Activated CD4-positive, alpha-beta T cell treated with anti-CD3 and anti-CD28 coated beads, Interleukin-2, amount 50 U/mL, for 1 hour (primary cell): Measurements from ENCODE around the gene SLC25A21.
"Not testable (repeated sequence)": the region's sequence is repeated elsewhere in the genome, so short reads cannot be mapped to it uniquely, and the experiment has no call there.

Source experiments
- DNase-seq: peaks from one replicate; pipeline ENCODE4 v3.0.0-alpha.2; 2020

The SLC25A21 gene

DNA sequence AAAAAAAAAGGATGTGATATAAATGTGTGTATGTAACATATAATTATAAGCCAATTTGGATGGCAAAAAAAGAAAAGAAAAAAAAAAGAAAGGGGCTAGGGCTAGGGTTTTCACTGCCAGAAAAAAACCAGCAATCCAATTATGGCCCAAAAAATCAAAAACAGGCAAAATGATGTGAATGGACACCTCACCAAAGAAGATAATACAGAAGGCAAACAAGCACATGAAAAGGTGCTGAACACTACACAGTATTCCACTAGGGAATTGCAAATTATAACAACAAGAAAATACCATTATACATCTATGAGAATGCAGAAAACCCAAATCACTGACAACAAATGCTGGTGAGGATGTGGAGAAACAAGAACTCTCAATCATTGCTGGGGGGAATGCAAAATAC is 13.3 kb upstream of the SLC25A21 start:
- no peak for DNase-seq

DNA sequence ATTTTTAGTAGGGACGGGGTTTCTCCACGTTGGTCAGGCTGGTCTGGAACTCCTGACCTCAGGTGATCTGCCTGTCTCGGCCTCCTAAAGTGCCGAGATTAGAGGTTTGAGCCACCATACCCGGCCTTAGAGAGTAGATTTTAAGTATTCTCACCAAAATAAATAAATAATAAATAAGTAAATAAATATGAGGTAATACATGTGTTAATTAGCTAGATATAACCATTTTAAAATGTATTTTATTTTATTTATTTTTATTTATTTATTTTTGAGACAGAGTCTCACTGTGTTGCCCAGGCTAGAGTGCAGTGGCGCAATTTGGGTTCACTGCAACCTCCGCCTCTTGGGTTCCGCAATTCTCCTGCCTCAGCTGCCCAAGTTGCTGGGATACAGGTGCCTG is 12.1 kb upstream of the SLC25A21 start:
- not testable (repeated sequence) for DNase-seq

DNA sequence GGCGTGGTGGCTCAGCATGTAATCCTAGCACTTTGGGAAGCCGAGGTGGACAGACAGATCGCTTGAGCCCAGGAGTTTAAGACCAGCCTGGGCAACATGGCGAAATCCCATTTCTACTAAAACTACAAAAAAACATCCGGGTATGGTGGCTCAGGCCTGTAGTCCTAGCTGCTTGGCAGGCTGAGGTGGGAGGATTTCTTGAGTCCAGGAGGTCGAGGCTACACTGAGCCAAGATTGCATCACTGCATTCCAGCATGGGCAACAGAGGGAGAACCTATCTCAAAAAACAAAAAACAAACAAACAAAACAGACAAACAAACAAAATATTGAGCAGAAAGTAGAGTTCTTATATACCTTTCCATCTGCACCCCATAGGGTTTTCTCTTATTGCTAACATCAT is 9.0 kb upstream of the SLC25A21 start:
- no peak for DNase-seq

DNA sequence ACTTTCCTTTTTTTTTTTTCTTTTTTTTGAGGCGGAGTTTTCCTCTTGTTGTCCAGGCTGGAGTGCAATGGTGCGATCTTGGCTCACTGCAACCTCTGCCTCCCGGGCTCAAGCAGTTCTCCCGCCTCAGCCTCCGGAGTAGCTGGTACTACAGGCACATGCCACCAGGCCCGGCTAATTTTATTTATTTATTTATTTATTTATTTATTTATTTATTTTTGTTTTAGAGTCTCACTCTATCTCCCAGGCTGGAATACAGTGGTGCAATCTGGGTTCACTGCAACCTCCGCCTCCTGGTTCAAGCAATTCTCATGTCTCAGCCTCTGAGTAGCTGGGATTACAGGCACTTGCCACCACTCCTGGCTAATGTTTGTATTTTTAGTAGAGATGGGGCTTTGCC is 8.5 kb upstream of the SLC25A21 start:
- not testable (repeated sequence) for DNase-seq

DNA sequence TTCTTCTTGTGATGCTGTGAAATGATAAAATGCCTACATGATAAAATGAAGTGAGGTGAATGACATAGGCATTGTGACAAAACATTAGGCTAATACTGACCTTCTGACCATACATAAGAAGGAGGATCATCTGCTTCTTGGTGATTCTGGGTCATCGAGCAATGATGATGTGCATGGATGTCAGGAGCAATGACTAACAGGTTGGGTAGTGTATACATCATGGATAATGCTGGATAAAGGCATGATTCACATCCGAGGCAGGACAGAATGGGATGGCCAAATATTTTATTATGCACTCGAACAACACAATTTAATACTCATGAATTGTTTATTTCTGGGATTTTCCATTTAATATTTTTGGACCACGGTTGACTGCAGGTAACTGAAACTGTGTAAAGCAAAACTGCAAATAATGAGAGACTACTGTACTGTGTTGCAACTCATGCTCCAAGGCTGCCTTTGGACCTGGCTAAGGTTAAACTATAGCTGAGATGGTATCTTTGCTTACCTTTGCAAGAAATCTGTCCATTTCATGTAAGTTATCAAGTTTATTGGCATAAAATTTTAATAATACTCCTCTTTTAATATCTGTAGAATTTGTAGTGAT is 7.6 kb upstream of the SLC25A21 start:
- DNase-seq: no peak

DNA sequence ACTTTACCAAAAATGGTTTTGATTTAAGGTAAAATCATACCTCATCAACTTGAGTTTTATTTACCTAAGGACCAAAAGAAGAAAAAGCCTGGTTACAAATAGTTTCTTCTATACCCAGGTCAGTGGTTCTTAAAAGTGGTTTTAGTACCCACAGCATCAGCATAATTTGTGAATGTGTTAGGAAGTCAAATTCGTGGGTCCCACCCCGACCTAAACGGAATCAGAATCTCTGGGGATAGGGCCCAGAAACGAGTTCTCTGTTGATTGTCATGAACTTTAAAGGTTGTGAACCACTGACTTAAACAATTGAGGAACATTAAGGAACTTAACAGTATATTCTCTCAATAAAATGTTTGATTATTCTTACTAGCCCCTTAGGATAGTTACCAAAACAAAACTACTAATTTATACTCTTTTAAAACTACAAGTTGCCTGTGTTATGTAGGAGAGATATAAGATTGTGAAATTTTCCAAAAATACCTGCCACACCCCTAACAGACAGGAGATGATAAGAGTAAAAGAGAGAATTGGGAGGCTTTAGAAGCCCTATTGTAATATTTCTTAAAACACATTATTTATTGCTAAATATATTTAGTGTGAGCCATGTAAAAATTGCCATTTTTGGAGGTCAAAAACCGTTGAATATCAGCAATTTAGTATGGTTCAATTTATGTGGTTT is 669 bp upstream of the SLC25A21 start:
- DNase-seq: no peak

DNA sequence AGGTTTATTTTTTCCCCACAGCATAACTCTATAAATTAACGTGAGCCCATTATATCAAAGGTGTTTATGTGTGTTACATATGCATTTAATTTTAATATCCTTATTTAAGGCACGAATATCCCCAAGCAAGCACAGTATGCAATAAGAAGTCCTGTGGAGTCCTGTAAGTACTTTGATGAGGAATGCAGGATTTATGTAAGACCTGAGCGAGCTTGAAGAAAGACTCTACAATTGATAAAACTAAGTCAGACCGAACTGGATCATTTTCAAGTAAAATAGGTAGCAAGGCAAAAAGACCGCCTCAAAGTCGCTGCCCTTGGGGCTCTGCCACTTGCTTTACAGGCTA is 755 bp downstream of the SLC25A21 start:
- no peak for DNase-seq

DNA sequence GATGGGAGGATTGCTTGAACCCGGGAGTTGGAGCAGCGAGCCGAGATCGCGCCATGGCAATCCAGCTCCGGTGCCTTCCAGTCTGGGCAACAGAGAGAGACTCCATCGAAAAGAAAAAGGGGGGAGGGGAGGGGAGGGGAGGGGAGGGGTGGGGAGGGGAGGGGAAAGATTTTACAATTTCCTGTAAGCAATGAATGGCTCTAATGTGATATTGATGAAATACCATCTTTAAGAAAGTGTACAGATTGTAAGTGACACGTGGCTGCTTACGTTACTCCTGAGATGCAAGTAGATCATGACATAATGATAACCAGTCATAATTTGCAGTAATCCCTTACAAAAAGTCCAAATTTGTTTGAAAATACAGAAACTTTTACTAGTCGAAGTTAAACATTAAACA is 1.4 kb downstream of the SLC25A21 start:
- DNase-seq: no peak

DNA sequence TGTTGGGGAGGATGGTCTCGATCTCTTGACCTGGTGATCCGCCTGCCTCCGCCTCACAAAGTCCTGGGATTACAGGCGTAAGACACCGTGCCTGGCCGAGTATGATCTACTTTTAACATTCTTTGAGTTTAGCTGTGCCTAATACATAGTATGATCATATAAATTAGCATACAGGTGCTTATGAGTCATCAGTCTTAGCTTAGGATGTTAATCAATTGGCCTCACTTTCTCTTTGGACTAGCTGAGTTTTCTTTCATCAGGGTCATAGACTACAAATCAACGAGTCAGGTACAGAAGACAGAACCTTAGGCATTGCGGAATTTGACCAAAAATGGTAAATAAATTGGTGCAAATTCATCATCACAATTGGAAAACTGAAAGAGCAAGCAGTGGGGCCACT is 2.2 kb downstream of the SLC25A21 start:
- no peak for DNase-seq

DNA sequence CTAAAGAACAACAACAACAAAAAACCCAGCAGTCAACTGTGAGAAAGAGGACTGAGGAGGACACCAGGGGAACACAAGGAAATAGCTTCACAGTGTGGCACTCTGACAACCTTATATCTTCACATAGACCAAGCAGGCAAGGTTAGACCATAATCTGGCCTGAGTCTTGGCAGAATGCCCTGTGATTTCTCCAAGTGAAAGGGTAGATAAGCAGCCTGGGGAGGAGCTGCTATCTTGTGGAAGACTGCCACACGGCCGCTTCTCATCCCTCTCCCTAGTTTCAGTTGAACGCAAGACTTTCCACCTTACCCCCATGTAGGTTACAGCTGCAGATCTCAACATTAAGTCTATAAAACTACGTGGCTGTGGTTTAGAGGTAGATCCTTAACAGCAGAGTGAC is 3.7 kb downstream of the SLC25A21 start:
- no peak for DNase-seq

DNA sequence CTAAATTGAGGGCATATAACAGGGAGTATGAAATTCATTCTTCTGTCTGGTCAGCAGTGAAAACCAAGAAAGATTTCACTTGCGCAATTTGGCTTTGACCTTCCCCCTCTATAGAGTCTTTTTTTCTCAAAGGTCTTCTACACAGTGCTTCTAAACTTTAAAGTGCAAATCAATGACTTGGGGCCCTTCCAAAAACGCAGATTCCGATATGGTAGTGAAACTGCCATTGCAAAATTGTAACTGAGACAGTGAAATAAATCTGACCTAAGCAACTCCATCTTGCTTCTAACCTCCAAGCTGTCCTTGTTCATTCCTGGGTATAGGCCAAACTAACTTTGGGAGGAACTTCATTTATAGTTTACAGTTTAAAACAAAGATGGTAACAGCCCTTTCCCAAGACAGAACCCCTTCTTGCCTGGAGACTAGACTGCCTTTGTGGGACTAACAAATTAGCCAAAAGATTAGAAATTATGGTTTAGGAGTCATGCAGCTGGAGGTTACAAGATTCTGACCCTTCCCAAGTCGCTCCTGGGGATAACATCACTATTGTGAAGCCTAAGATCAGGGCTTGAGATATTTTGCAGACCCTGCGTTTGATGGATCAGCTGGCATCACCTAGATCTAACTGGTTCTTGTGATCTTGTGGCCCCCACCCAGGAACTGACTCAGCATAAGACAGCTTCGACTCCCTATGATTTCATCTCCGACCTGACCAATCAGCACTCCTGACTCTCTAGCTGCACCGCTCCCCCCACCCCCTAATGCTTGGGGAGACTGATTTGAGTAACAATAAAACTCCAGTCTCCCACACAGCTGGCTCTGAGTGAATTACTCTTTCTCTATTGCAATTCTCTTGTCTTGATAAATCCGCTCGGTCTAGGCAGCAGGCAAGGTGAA is 5.0 kb downstream of the SLC25A21 start:
- DNase-seq: no peak

DNA sequence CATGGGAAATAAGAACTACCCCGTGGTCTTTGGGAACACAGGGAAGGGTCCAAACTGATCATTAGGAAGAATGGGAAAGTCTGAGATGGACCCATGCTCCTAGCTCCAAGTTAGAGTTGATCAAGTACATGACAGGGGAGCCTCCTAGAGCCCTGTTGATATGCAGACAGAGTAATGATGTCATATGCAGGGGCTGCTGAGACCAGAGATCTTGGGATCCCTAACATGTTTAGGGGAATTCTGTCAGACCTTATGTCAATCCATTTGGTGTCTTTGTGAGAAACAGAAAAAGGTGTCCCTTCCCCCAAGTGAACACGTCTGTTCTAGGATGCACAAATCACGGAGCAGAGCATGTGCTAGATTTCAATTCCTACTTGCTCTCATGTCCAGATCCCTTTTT is 6.6 kb downstream of the SLC25A21 start:
- DNase-seq: no peak

DNA sequence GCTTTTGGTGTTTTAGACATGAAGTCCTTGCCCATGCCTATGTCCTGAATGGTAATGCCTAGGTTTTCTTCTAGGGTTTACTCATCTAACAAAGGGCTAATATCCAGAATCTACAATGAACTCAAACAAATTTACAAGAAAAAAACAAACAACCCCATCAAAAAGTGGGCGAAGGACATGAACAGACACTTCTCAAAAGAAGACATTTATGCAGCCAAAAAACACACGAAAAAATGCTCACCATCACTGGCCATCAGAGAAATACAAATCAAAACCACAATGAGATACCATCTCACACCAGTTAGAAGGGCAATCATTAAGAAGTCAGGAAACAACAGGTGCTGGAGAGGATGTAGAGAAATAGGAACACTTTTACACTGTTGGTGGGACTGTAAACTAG is 10.1 kb downstream of the SLC25A21 start:
- DNase-seq: not testable (repeated sequence)

DNA sequence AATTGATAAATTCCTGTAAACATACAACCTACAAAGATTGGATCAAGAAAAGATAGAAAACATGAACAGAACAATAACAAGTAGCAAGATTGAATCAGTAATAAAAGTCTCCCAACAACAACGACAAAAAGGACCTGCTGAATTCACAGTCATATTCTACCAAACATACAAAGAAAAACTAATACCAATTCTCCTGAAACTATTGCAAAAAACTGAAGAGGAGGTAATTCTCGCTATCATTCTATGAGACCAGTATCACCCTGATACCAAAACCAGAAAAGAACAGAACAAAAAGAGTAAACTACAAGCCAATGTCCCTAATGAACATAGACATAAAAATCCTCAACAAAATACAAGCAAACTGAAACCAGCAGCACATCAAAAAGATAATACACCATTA is 14.4 kb downstream of the SLC25A21 start:
- no peak for DNase-seq

DNA sequence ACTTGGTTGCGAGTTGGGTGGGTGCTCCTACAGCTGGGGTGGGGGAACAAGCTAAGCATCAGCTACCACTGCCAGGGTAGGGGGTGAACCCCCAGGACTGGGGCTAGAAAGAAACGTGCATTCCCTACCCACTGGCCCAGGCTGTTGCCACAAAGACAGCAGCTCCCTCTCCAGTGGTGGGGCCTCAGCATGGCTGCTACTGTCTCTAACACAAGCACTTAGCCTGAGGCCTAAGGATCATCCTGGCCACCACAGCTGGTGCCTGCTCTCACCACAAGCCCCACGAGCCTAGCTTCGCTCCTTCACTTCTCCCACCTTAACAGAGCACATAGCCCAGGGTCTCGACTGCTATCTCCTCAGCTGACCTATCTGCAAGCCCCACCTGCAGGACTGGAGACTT is 18.9 kb downstream of the SLC25A21 start:
- DNase-seq: no peak

DNA sequence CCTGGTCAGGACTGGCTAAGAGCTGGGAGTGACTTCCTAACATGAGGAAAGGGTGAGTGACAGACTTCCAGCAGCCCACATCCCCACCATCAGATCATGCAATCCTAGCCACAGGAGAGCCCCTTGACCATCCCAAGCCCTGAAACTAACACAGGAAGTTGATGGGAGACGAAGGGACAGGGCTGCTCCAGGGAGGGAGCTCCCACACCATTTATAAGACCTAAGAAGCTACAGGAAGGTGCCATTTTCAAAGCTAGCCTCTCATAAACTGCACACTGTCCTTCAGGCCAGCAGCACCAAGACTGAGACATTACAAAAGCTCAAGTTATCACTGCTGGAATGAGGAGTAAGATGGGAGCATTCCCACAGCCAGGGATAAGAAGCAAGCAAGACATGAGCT is 19.4 kb downstream of the SLC25A21 start:
- no peak for DNase-seq

DNA sequence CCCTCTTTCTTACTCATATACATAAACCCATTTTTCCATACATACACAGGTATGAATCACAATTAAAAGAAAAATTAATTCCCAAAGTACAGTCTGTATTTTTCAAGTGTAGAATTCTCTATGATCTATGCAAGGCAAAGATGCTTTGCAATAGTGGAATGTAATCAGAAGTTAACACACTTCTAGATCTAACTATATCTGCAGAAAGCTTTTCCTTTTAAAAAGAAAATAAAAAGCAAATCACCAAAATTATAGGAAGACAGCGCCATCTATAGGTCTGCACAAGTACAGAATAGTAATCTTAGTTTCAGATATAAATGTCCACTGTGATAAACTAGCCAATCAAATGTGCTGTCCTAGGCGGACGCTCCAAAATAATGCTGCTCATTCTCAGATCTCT is 22.0 kb downstream of the SLC25A21 start:
- no peak for DNase-seq

DNA sequence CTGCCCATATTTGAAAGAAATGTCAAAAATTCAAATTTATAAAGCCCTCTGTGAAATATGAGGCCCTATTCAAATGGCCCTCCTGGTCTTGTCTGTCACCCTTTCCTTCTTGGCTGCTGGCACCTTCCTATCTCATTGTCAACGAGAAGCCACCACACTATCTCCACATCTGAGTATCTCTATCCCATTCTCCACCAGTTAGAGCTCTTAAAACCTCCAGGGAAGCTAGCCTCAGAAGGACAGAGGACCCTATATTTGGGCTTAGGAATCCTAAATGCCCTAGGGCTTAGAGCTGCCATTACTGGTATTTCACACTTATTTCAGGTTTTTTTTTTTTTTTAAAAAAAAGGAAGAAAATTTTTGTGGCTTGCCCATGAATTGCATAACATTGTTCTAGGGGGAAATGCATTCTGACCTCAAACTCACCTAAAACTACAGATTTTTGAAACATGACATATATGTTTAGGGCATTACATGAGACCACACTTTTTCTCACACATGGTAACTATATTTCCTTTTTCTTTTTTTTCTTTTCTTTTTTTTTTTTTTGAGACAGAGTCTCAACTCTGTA is 25.0 kb downstream of the SLC25A21 start:
- no peak for DNase-seq

DNA sequence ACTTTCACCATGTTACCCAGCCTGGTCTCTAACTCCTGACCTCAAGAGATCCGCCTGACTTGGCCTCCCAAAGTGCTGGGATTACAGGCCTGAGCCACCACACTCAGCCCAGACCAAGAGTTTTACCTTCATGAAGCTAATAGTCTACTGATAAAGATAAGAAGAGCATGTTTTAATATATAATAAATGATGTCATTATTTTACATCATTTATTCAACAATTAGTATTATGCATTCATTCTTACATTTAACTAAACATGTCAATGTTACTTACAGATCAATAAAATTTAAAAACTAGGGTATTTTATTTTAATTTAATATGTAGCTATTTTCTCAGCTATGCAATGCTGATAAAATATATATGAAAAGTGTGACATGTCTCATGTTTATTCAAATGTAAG is 26.0 kb downstream of the SLC25A21 start:
- not testable (repeated sequence) for DNase-seq

DNA sequence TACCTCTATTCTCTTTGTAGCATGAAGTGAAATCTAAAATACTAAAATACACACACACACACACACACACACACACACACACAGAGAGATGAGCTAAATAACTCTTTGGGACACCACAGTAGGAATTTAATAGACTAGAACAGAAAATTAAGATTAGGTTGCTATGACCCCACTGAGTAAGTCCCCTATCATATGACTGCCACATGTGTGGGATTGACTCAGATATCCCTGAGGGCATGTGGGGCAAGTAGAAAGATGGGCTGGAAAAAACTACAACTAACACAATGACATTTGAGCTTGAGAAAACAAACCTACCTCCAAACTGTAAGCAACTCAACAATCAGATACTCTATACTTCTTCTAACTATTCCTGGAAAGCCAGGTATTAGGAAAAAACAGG is 27.0 kb downstream of the SLC25A21 start:
- no peak for DNase-seq

DNA sequence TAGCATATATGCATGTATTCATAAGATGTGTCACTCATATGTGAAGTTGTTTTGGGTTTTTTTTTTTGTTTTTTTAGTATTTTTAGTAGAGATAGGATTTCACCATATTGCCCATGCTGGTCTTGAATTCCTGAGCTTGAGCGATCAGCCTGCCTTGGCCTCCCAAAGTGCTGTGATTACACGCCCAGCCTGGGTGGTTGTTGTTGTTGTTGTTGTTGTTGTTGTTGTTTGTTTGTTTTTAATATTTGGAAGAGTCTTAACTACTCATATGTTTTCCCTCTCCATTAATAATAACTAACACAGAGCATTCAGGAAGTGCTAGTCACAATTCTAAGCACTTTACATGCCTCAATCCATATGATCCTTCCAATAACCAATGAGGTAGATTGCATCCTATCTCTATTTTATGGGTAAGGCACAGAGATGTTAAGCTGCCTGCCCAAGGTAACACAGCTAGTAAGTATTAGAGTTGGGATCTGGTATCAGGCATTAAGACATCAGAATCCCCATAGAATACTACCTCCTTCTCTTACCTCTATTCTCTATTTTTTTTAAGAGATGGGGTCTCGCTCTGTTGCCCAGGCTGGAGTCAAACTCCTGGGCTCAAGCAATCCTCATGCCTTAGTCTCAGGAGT is 27.6 kb downstream of the SLC25A21 start:
- no peak for DNase-seq

DNA sequence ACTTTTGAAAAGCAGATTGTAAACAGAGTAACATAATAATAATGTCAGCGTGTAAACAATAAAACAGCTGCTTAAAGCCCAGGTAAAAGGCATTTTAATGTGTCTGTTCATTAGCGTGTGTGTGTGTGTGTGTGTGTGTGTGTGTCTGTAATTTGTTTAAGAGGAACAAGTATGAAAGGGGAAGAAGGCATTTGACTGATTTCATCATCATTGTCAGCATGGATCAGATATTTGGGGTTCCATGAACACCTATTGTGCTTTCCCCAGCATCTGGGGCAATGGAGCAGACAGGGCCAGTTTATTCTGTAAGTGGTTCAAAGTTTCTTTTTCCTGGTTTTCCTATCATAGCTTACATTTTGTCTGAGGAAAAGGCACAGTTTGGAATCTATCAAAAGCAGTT is 28.9 kb downstream of the SLC25A21 start:
- DNase-seq: no peak

DNA sequence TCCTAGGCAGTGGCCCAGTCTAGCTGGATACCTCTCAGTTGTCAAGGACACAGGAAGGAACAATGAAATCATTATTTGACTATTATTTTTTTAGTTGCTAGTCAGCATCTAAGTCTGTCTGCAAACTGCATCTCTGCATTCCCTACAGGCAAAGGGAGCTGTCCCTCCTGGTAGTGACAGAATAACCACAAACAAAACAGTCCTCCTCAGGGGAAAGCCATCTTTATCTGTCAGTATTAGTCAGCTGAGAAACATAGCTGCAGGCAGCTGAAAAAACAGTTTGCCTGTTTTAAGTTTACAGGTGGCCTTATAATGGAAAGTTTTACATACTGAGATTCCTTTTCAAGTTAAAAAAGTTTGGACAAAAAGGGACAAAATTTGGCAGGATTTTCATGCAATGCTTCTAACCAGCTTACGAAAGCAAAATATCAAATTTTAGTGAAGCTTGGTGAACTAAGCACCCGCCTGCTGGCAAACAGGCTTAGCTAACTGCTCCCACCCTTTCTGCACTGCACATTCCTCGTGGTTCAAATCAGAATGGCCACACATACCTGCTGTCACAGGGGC is 29.5 kb downstream of the SLC25A21 start:
- DNase-seq: no peak
